Measurements from ENCODE around the gene SF3B2. TPM values are rescaled to one million over a fixed set of nuclear protein-coding genes. Genes with fewer than 3 reads are reported as not detected.

The SF3B2 gene
- polyA plus RNA-seq, 3 donors, result 32.1 to 107 (median 52.6) TPM

DNA sequence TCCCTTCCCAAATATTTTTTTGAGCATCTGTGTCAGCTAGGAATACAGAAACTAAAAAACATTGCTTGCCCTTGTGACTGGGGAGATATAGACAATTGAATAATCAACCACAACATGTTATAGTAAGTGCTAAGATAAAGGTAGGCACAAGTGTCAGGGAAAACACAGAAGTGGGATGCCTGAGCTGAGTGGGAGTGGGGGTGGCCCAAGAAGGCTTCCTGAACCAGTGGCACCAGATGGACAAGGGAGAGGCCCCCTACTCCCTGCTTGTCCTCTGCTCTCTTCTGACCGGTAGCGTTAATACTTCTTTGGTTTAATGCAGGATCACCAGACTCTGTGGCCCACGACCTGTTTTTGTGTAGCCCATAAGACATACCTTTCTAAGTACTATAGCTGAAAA, 66.7 kb downstream of the SF3B2 start:
- Mint-ChIP-seq H3K4me3 (no peak overlapping the region), H3K36me3 (peaks cover 0 to 7% of the 10 kb centered on the region in 2 donors), H3K9me3 (no peaks in the 10 kb centered on the region), H3K27me3 (ENCODE audit: low read depth in 3 of 3) (peaks cover 0 to 2% (median 0%) of the 10 kb centered on the region in 3 donors), H3K27ac (no peak overlapping the region), H3K4me1 (peaks cover 36% of the 10 kb centered on the region)
- Histone ChIP-seq H3K4me3 (replicated peaks in 1 of 3; ENCODE audit: low read depth in 2 of 3, low read length in 3 of 3) (no peak overlapping the region), H3K4me1 (ENCODE audit: control insufficient read depth in 1 of 2, insufficient read depth in 2 of 2, low read length in 2 of 2) (peaks cover 21 to 36% of the 10 kb centered on the region in 2 donors), H2AFZ (ENCODE audit: insufficient read depth, low read depth, low read length, poor library complexity, severe bottlenecking) (no peak overlapping the region), H3K4me2 (replicated peaks; ENCODE audit: extremely low read depth, low read length, poor library complexity, severe bottlenecking) (no peak overlapping the region), H4K20me1 (ENCODE audit: insufficient read depth, low read length) (peaks cover 55% of the 10 kb centered on the region), H3K36me3 (replicated peaks in 1 of 2; ENCODE audit: control insufficient read depth in 1 of 2, insufficient read depth in 2 of 2, low read length in 2 of 2) (no peaks in the 10 kb centered on the region), H3K79me2 (ENCODE audit: insufficient read depth, low read length) (peaks cover 41% of the 10 kb centered on the region), H3K9me3 (replicated peaks in 1 of 2; ENCODE audit: control insufficient read depth in 1 of 2, insufficient read depth in 1 of 2, low read length in 2 of 2) (no peaks in the 10 kb centered on the region), H3K27me3 (ENCODE audit: control insufficient read depth in 2 of 2, insufficient read depth in 2 of 2, low read length in 2 of 2) (no peaks in the 10 kb centered on the region), H3K9ac (ENCODE audit: insufficient read depth, low read length, poor library complexity, severe bottlenecking) (no peak overlapping the region), H3K27ac (ENCODE audit: low read depth in 1 of 2, low read length in 2 of 2) (no peak overlapping the region)
- TF ChIP-seq, protein P1, sequence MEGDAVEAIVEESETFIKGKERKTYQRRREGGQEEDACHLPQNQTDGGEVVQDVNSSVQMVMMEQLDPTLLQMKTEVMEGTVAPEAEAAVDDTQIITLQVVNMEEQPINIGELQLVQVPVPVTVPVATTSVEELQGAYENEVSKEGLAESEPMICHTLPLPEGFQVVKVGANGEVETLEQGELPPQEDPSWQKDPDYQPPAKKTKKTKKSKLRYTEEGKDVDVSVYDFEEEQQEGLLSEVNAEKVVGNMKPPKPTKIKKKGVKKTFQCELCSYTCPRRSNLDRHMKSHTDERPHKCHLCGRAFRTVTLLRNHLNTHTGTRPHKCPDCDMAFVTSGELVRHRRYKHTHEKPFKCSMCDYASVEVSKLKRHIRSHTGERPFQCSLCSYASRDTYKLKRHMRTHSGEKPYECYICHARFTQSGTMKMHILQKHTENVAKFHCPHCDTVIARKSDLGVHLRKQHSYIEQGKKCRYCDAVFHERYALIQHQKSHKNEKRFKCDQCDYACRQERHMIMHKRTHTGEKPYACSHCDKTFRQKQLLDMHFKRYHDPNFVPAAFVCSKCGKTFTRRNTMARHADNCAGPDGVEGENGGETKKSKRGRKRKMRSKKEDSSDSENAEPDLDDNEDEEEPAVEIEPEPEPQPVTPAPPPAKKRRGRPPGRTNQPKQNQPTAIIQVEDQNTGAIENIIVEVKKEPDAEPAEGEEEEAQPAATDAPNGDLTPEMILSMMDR (IDR thresholded peaks at IDR 0.05), result no peak
- WGBS (ENCODE audit: insufficient coverage), result no CpG with 5 or more reads among the region's 3 CpGs
- DNase-seq, result no peak
- intact Hi-C loops (cut with micrococcal nuclease), result no loop called here

Other genes with a start within 250 kb of the SF3B2 start
- gene SNX32, start 218.4 kb upstream of the SF3B2 start, polyA plus RNA-seq, result under 1 TPM; 0.07 to 0.40 (median 0.12) TPM
- gene CFL1, start 194.2 kb upstream of the SF3B2 start, polyA plus RNA-seq, result 1,000 to 10,000 TPM; 1,281 to 2,233 (median 1,889) TPM
- gene MUS81, start 191.9 kb upstream of the SF3B2 start, polyA plus RNA-seq, result 10 to 100 TPM; 15.0 to 87.5 (median 16.4) TPM
- 10 to 100 TPM in 1 of 3 donors, under 1 TPM in 1, not detected in 1; 0.44 to 14.7 TPM for gene EFEMP2, start 179.6 kb upstream of the SF3B2 start, polyA plus RNA-seq
- 1 to 10 TPM in 1 of 3 donors, under 1 TPM in 2; 0.71 to 1.3 (median 0.78) TPM for gene CTSW, start 172.5 kb upstream of the SF3B2 start, polyA plus RNA-seq
- 100 to 1,000 TPM in 2 of 3 donors, 10 to 100 TPM in 1; 79.1 to 109 (median 101) TPM for gene FIBP, start 163.9 kb upstream of the SF3B2 start, polyA plus RNA-seq
- 10 to 100 TPM; 20.8 to 35.2 (median 24.4) TPM for gene CCDC85B, start 161.7 kb upstream of the SF3B2 start, polyA plus RNA-seq
- gene FOSL1, start 152.0 kb upstream of the SF3B2 start, polyA plus RNA-seq, result 10 to 100 TPM in 1 of 3 donors, 1 to 10 TPM in 2; 2.5 to 28.2 (median 2.5) TPM
- 10 to 100 TPM; 21.8 to 31.5 (median 22.8) TPM for gene C11orf68, start 133.3 kb upstream of the SF3B2 start, polyA plus RNA-seq
- gene DRAP1, start 132.9 kb upstream of the SF3B2 start, polyA plus RNA-seq, result 10 to 100 TPM; 68.3 to 97.2 (median 72.1) TPM
- gene TSGA10IP, start 106.9 kb upstream of the SF3B2 start, polyA plus RNA-seq, result under 1 TPM in 2 of 3 donors, not detected in 1; 0.67 to 0.71 TPM
- 10 to 100 TPM in 2 of 3 donors, 1 to 10 TPM in 1; 8.9 to 52.8 (median 16.1) TPM for gene SART1, start 90.6 kb upstream of the SF3B2 start, polyA plus RNA-seq
- 10 to 100 TPM; 16.4 to 23.1 (median 18.2) TPM for gene EIF1AD, start 50.2 kb upstream of the SF3B2 start, polyA plus RNA-seq
- gene BANF1, start 49.9 kb upstream of the SF3B2 start, polyA plus RNA-seq, result 100 to 1,000 TPM in 2 of 3 donors, 10 to 100 TPM in 1; 79.9 to 175 (median 142) TPM
- under 1 TPM in 1 of 3 donors, not detected in 2; 0.41 TPM for gene CST6, start 40.4 kb upstream of the SF3B2 start, polyA plus RNA-seq
- 10 to 100 TPM; 15.4 to 24.1 (median 22.0) TPM for gene CATSPER1, start 25.9 kb upstream of the SF3B2 start, polyA plus RNA-seq
- gene GAL3ST3, start 3.2 kb upstream of the SF3B2 start, polyA plus RNA-seq, result not detected
- 10 to 100 TPM in 2 of 3 donors, 1 to 10 TPM in 1; 8.1 to 36.8 (median 12.4) TPM for gene PACS1, start 17.9 kb downstream of the SF3B2 start, polyA plus RNA-seq
- 1 to 10 TPM in 1 of 3 donors, under 1 TPM in 2; 0.67 to 2.9 (median 0.90) TPM for gene KLC2, start 205.3 kb downstream of the SF3B2 start, polyA plus RNA-seq
- gene RAB1B, start 216.3 kb downstream of the SF3B2 start, polyA plus RNA-seq, result 10 to 100 TPM; 17.9 to 90.5 (median 18.8) TPM
- gene CNIH2, start 225.8 kb downstream of the SF3B2 start, polyA plus RNA-seq, result 1 to 10 TPM in 1 of 3 donors, not detected in 2; 1.2 TPM
- gene YIF1A, start 236.8 kb downstream of the SF3B2 start, polyA plus RNA-seq, result 10 to 100 TPM; 50.0 to 81.1 (median 63.8) TPM
- gene TMEM151A, start 239.5 kb downstream of the SF3B2 start, polyA plus RNA-seq, result not detected

Measured in CD14-positive monocyte (primary cell).